GM12878 (cell line): ENCODE results near the gene ASB4. TPM values are rescaled to one million over a fixed set of nuclear protein-coding genes. Genes with fewer than 3 reads are reported as not detected.

Experiments used
- CHD1 ChIP-seq: IDR thresholded peaks from 2 replicates; pipeline ENCODE4 v1.6.1; 2012; ENCODE audit warnings: low read depth, low read length, improper control_type of control experiment
- DPF2 ChIP-seq: fragments of 450-650 bp; IDR thresholded peaks from 2 replicates; pipeline ENCODE4 v1.6.1; 2017; ENCODE audit warnings: mild to moderate bottlenecking
- ELK1 ChIP-seq: IDR thresholded peaks from 2 replicates; pipeline ENCODE4 v1.6.1; 2012; ENCODE audit warnings: low read depth, low read length, improper control_type of control experiment
- HDAC6 ChIP-seq: fragments of 200-600 bp; sonication (generic); IDR thresholded peaks from one replicate; pipeline ENCODE4 v1.8.0; 2017; ENCODE audit warnings: antibody characterized with exemption; ENCODE audit not compliant: unreplicated experiment
- IRF5 ChIP-seq: fragments of 450-650 bp; IDR thresholded peaks from 2 replicates; pipeline ENCODE4 v1.6.1; 2017; ENCODE audit warnings: borderline replicate concordance
- MEF2B ChIP-seq: fragments of 450-650 bp; IDR thresholded peaks from 2 replicates; pipeline ENCODE4 v1.6.1; 2018; ENCODE audit warnings: mild to moderate bottlenecking, moderate library complexity; ENCODE audit not compliant: partially characterized antibody, poor library complexity, severe bottlenecking
- PRDM15 ChIP-seq: fragments of 450-650 bp; formaldehyde crosslinking; IDR thresholded peaks from 2 replicates; pipeline ENCODE4 v1.4.0; 2020; ENCODE audit warnings: mild to moderate bottlenecking, moderate library complexity
- RBBP5 ChIP-seq: fragments of 200-600 bp; sonication (generic); conservative IDR thresholded peaks from 2 replicates; pipeline ENCODE4 v1.6.1; 2016
- SKIL ChIP-seq: fragments of 450-650 bp; IDR thresholded peaks from 2 replicates; pipeline ENCODE4 v1.6.1; 2017; ENCODE audit warnings: mild to moderate bottlenecking, low read depth, inconsistent platforms; ENCODE audit not compliant: poor library complexity, severe bottlenecking
- SMAD5 ChIP-seq: IDR thresholded peaks from 2 replicates; pipeline ENCODE4 v1.6.1; 2016; ENCODE audit warnings: antibody characterized with exemption, low read depth
- TARDBP ChIP-seq: IDR thresholded peaks from 2 replicates; pipeline ENCODE4 v1.6.1; 2016; ENCODE audit warnings: borderline replicate concordance
- TBL1XR1 ChIP-seq: IDR thresholded peaks from 2 replicates; pipeline ENCODE4 v1.6.1; 2012; ENCODE audit warnings: low read depth, low read length, improper control_type of control experiment
- polyA plus RNA-seq, 11 experiments: library from polyadenylated mRNA; depleted of rRNA in 4 of 11; unstranded in 6 of 11; stranded (reverse) in 5 of 11; fragments of >200 nt; fragmentation: Nextera tagmentation in 4 of 11; fragmentation: Illumina TruSeq in 1 of 11; extraction: Ambion mirVana in 4 of 11; extraction: Trizol in 1 of 11; gene quantifications; 1 replicate in 1 of 11; 2 replicates in 10 of 11; pipeline versions ENCODE4 v1.2.1 to v1.2.3, GENCODE V29; 2011 to 2016; ENCODE audit warnings: inconsistent platforms in 2 of 11, missing spikeins in 2 of 11, low read depth in 1 of 11
- total RNA-seq, 4 experiments: library from RNA; depleted of rRNA in 3 of 4; stranded (reverse); fragments of >200 nt in 3 of 4; fragmentation: Illumina TruSeq in 1 of 4; extraction: Trizol in 1 of 4; gene quantifications; 2 replicates each; pipeline versions ENCODE4 v1.2.1 to v1.2.3, GENCODE V29; 2013 to 2021
- TF ChIP-seq, protein P1 (sequence below): IDR thresholded peaks from 2 replicates; pipeline ENCODE4 v1.6.1; 2011; ENCODE audit warnings: low read depth, low read length, improper control_type of control experiment, borderline replicate concordance
- TF ChIP-seq, protein P2 (sequence below): IDR thresholded peaks from 2 replicates; pipeline ENCODE4 v1.6.1; 2011; ENCODE audit warnings: low read depth, mild to moderate bottlenecking, low read length, moderate library complexity, borderline replicate concordance; ENCODE audit errors: extremely low read depth

Gene ASB4
- total and polyA plus RNA-seq, 10 of the 15 experiments (the other 5 are each of a cell fraction or from before 2014, with no cell fraction given): 0.12 to 1.1 TPM; not detected in 8

GRCh38 chr7:95540366-95540765 lies 54.6 kb downstream of the ASB4 start (continued):
- TF ChIP-seq PRDM15 (CRISPR knock-in tag): no peak
- TF ChIP-seq TBL1XR1: no peak
- no peak for TF ChIP-seq MEF2B
- TF ChIP-seq, protein P1, sequence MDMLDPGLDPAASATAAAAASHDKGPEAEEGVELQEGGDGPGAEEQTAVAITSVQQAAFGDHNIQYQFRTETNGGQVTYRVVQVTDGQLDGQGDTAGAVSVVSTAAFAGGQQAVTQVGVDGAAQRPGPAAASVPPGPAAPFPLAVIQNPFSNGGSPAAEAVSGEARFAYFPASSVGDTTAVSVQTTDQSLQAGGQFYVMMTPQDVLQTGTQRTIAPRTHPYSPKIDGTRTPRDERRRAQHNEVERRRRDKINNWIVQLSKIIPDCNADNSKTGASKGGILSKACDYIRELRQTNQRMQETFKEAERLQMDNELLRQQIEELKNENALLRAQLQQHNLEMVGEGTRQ: no peak
- TF ChIP-seq IRF5: no peak
- TF ChIP-seq CHD1: no peak
- no peak for TF ChIP-seq HDAC6
- TF ChIP-seq SKIL: no peak
- no peak for TF ChIP-seq DPF2
- no peak for TF ChIP-seq SMAD5
- no peak for TF ChIP-seq TARDBP
- no peak for TF ChIP-seq RBBP5
- TF ChIP-seq, protein P2, sequence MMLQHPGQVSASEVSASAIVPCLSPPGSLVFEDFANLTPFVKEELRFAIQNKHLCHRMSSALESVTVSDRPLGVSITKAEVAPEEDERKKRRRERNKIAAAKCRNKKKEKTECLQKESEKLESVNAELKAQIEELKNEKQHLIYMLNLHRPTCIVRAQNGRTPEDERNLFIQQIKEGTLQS: no peak
- TF ChIP-seq ELK1: no peak
